GM19324 (cell line): ENCODE measurements around the gene MBOAT1.
"Not testable (repeated sequence)": the region's sequence is repeated elsewhere in the genome, so short reads cannot be mapped to it uniquely, and the experiment has no call there.

ENCODE experiments used
- ATAC-seq: cut with Tn5 transposase; IDR thresholded peaks from one replicate; pipeline ENCODE4 v1.9.1; 2021; ENCODE audit warnings: mild to moderate bottlenecking, moderate library complexity; ENCODE audit not compliant: unreplicated experiment, low FRiP score

The MBOAT1 gene

GRCh38 chr6:20203561-20204511 is 8.4 kb downstream of the MBOAT1 start:
- no peak for ATAC-seq

- ATAC-seq, result no peak
Observed at GRCh38 chr6:20202699-20203302, 9.5 kb downstream of the MBOAT1 start.

GRCh38 chr6:20202324-20202658 is 10.0 kb downstream of the MBOAT1 start:
- no peak for ATAC-seq

GRCh38 chr6:20200761-20201630 is 11.3 kb downstream of the MBOAT1 start:
- ATAC-seq, result no peak

- no peak for ATAC-seq
Observed at GRCh38 chr6:20198775-20199174, 13.5 kb downstream of the MBOAT1 start.

- ATAC-seq, result no peak
Observed at GRCh38 chr6:20198156-20198774, 14.0 kb downstream of the MBOAT1 start.

GRCh38 chr6:20197251-20197650 is 15.0 kb downstream of the MBOAT1 start:
- ATAC-seq, result no peak

- no peak for ATAC-seq
Observed at GRCh38 chr6:20192625-20193024, 19.6 kb downstream of the MBOAT1 start.

- ATAC-seq, result no peak
Observed at GRCh38 chr6:20191992-20192391, 20.3 kb downstream of the MBOAT1 start.

GRCh38 chr6:20188630-20189075 is 23.6 kb downstream of the MBOAT1 start:
- no peak for ATAC-seq

GRCh38 chr6:20186981-20187380 is 25.3 kb downstream of the MBOAT1 start:
- no peak for ATAC-seq

GRCh38 chr6:20183706-20184105 is 28.6 kb downstream of the MBOAT1 start:
- no peak for ATAC-seq

GRCh38 chr6:20182926-20183521 is 29.2 kb downstream of the MBOAT1 start:
- ATAC-seq, result no peak

GRCh38 chr6:20182069-20182468 is 30.2 kb downstream of the MBOAT1 start:
- no peak for ATAC-seq

- no peak for ATAC-seq
Observed at GRCh38 chr6:20180935-20181334, 31.3 kb downstream of the MBOAT1 start.

GRCh38 chr6:20179287-20180045 is 32.8 kb downstream of the MBOAT1 start:
- ATAC-seq, result not testable (repeated sequence)

- no peak for ATAC-seq
Observed at GRCh38 chr6:20178327-20178726, 33.9 kb downstream of the MBOAT1 start.

GRCh38 chr6:20175810-20176410 is 36.4 kb downstream of the MBOAT1 start:
- ATAC-seq, result no peak
